ENCODE measurements around the gene TMEM25.
"Not testable (repeated sequence)": the region's sequence is repeated elsewhere in the genome, so short reads cannot be mapped to it uniquely, and the experiment has no call there.

The TMEM25 gene

DNA sequence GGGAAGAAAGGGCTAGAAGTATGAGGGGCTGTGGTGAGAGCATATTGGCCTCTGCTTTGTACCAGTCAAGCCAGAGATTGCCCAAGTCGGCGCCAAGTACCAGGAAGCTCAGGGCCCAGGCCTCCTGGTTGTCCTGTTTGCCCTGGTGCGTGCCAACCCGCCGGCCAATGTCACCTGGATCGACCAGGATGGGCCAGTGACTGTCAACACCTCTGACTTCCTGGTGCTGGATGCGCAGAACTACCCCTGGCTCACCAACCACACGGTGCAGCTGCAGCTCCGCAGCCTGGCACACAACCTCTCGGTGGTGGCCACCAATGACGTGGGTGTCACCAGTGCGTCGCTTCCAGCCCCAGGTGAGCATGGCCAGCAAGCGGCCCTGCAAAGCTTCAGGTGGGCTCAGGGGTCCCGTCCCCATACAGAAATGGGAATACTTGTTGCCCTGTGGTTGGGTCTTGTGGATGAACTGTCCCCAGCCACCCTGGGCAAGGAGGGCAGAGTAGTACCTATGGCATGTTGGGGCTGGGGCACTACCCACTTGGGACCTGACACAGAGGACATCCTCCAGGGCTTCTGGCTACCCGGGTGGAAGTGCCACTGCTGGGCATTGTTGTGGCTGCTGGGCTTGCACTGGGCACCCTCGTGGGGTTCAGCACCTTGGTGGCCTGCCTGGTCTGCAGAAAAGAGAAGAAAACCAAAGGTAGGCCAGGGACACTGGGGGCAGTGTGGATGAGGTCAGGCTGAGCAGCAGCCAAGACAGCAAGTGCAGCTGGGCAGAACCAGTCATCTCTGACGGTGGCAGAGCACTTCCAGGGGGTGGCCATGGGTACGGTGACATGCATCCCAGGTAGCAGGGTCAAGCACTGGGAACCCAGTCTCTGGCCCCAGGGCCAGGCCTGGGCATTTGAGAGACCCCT, 2.1 kb downstream of the TMEM25 start:
- no peak for DNase-seq

DNA sequence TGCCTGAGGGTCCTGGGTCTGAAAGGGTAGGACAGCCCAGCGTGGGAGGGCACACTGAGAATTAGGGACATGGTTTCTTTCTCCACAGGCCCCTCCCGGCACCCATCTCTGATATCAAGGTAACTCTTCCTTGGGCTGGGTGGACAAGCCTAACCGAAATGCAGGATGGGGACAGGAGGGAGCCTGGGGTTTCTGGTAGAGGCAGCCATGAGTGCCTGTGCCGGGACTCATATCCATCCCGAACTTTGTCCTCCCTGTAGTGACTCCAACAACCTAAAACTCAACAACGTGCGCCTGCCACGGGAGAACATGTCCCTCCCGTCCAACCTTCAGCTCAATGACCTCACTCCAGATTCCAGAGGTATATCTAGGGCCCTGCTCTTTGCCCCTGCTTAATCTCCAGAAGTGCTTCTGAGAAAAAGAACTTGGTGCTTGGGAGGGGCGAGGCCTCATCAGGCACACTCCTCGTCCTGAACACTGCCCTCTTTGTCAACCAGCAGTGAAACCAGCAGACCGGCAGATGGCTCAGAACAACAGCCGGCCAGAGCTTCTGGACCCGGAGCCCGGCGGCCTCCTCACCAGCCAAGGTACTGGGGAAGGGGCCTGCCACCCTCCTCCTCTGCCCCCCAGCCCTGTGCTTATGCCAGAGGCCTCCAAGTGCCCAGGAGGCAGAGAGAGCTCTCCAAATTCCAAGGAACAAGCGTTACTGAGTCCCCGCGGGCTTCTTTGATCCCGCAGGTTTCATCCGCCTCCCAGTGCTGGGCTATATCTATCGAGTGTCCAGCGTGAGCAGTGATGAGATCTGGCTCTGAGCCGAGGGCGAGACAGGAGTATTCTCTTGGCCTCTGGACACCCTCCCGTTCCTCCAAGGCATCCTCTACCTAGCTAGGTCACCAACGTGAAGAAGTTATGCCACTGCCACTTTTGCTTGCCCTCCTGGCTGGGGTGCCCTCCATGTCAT, 3.1 kb downstream of the TMEM25 start:
- no peak for DNase-seq

DNA sequence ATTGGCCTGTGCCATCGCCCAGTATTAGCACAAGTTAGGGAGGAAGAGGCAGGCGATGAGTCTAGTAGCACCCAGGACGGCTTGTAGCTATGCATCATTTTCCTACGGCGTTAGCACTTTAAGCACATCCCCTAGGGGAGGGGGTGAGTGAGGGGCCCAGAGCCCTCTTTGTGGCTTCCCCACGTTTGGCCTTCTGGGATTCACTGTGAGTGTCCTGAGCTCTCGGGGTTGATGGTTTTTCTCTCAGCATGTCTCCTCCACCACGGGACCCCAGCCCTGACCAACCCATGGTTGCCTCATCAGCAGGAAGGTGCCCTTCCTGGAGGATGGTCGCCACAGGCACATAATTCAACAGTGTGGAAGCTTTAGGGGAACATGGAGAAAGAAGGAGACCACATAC, 4.3 kb downstream of the TMEM25 start:
- no peak for DNase-seq

DNA sequence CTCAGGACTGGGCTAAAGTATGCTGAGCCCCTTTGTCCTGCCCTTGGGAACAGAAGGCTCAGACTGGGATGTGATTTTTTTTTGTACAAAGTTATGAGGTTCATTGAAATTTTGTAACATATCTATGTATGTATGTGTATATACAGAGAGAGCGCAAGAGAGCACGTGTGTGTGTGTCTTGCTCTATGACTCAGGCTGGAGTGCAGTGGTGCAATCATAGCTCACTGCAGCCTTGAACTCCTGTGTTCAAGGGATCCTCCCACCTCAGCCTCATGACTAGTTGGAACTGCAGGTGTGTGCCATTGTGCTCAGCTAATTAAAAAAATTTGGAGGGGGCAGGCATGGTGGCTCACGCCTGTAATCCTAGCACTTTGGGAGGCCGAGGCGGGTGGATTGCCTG, 5.7 kb downstream of the TMEM25 start:
- DNase-seq = peak in 1 of 2 donors; percentile 18

DNA sequence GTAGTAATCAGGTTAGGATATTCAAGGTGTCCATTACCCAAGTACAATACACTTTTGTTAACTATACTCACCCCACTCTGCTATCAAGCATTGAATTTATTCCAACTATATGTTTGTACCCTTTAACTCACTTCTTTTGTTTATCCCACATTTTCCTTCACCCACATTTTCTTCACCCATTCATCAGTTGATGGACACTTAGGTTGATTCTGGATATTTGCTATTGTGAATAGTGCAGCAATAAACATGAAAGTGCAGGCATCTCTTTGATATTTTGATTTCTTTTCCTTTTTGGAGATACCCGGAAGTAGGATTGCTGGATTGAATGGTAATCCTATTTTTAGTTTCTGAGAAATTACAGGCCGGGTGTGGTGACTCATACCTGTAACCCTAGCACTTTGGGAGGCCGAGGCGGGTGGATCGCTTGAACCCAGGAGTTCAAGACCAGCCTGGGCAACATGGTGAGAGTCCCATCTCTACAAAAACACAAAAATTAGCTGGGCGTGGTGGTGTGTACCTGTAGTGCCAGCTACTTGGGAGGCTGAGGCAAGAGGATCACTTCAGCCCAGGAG, 6.5 kb downstream of the TMEM25 start:
- no peak for DNase-seq

DNA sequence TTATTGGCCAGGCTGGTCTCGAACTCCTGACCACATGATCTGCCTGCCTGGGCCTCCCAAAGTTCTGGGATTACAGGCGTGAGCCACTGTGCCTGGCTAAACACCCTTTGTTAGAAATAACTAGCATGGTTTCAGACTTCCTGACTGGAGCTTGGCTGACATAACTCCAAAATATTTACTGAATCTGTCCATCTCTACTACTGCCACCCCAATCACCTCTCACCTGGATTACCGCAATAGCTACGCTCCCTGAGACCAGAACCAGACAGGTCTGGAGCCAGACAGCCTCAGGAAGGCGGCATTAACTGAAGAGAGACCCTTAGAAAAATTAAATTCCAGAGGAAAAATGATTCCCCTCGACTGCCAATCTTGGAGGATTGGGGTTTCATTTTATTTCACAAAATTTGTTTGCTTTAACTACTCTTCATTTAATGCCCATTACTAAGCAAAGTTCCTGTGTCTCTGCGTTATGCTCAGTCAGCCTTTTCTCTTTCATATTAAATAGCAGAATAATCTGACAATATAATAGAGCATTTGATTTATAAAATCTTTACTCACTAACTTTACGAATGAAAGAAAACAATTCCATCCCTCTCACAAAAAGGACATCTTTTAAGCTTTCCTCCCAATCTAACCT, 13.1 kb downstream of the TMEM25 start:
- no peak for DNase-seq

DNA sequence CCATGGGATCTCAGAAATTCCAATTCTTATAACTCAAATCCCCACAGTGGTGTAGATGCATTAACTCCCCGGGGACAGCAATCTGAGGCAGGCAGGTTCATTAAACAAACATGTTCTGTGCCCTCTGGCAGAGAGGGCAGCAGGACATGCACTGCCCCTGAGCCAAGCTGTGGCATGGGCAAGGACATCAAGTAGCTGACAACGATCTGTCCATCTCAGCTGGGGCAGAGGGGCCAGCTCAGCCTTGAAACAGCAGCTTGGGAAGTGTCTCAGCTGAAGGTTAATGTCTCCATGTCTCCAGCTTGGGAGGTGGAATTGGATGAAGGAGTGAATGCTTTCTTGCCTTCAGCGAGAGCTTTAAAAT, 13.6 kb downstream of the TMEM25 start:
- no peak for DNase-seq

DNA sequence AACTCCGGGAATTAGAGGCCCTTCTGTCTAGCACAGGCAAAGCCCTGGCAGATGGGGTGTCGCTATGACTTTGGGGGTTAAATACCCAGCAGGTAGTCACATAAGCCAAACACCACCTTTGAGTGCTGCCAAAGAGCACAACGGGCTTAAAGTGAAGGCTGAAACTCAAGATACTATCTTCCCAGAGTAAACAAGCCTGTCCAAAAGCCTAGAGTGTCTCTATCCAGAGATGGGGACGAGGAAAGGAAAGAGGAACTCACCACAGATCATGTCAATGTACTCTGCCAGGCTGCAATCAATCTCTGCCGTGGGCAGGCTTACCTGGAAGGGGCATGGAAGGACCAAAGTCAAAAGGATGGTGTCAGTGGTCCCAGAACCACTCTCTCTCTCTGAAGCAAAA, 14.5 kb downstream of the TMEM25 start:
- no peak for DNase-seq

DNA sequence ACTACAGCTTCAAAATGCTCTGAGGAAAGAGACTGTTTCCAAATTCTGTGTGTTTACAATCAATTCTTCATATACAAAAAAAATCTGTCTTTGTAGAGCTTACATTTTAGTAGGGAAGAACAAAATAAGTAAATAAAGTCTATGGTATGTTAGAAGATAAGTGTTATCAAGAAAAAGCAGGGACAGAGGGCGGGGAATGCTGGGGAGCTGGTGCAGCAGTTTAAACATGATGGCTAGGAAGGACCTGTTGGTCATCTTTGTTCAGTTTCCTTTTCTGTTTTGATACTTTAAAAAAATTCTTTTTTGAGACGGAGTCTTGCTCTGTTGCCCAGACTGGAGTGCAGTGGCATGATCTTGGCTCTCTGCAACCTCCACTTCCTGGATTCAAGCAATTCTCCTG, 16.1 kb downstream of the TMEM25 start:
- no peak for DNase-seq

DNA sequence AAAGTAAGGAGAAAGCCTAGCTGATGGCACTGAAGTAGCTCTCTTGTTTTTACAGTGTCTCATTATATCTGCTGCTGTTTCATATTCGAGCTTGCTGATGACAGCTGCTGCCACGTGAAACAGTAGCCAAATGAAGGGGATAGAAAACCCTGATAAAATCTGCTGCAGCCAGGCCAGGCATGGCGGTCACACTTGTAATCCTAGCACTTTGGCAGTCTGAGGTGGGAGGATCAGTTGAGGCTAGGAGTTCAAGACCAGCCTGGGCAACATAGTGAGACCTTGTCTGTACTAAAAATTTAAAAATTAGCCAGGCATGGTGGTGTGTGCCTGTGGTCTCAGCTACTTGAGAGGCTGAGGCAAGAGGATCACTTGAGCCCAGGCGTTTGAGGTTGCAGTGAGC, 21.3 kb downstream of the TMEM25 start:
- DNase-seq = no peak

DNA sequence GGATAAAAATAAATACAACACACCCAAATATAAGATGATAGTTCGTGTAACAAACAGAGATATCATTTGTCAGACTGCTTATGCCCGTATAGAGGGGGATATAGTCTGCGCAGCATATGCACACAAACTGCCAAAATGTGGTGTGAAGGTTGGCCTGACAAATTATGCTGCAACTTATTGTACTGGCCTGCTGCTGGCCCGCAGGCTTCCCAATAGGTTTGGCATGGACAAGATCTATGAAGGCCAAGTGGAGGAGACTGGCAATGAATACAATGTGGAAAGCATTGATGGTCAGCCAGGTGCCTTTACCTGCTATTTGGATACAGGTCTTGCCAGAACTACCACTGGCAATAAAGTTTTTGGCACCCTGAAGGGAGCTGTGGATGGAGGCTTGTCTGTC, 29.8 kb downstream of the TMEM25 start:
- no peak for DNase-seq

DNA sequence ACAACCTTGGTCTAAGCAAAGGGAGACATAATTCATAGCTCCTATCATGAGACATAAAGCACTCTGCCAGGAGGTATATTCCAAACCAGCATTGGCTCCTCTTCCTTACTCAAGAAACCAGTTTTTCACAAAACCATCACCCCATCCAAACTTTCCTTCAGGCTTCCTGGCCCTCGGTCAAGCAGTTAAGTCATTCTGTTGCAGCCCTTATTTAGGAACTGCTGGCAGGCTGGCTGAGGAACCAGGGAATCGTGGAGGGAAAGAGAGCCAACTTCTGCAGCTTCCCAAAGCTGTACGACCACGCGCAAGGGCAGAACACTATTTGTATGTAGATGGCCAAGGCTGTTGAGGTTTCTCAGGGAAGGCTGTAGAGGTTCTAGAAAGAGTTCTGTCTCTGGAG, 34.1 kb downstream of the TMEM25 start:
- DNase-seq = no peak

DNA sequence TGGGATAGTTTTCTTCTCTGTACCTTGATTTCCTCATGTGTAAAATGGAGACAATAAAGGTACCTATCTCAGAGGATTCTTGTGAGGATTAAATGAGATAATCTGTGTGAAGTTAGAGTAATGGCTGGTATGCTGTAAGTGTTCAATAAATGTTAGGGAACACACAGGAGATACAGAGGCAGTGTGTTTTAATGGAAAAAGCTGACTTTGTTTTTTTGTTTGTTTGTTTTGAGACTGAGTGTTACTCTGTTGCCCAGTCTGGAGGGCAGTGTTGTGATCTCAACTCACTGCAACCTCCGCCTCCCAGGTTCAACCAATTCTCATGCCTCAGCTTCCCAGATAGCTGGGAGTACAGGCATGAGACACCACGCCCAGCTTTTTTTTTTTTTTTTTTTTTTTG, 38.7 kb downstream of the TMEM25 start:
- DNase-seq = no peak

DNA sequence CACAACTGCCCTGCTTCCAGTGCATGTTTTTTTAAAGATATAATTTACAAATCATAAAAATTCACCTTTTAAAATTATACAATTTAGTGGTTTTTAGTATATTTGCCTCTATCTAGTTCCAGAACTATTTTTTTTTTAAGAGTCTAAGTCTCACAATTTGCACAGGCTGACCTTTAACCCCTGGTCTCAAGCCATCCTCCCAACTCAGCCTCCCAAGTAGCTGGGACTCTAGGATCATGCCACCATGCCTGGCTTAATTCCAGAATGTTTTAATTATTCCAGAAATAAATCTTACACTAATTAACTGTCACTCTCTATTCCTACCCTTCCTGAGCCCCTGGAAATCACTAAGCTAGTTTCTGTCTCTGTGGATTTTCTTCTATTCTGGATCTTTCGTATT, 39.8 kb downstream of the TMEM25 start:
- DNase-seq = no peak

DNA sequence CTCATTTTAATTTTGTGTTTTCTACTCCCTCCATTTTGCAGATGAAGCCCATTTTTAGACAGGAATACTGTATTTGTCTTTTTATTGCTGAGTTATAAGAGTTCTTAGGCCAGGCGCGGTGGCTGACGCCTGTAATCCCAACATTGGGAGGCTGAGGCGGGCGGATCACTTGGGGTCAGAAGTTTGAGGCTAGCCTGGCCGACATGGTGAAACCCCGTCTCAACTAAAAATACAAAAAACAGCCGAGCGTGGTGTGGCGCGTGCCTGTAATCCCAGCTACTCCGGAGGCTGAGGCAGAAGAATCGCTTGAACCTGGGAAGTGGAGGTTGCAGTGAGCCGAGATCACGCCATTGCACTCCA, 40.7 kb downstream of the TMEM25 start:
- DNase-seq = not testable (repeated sequence)

DNA sequence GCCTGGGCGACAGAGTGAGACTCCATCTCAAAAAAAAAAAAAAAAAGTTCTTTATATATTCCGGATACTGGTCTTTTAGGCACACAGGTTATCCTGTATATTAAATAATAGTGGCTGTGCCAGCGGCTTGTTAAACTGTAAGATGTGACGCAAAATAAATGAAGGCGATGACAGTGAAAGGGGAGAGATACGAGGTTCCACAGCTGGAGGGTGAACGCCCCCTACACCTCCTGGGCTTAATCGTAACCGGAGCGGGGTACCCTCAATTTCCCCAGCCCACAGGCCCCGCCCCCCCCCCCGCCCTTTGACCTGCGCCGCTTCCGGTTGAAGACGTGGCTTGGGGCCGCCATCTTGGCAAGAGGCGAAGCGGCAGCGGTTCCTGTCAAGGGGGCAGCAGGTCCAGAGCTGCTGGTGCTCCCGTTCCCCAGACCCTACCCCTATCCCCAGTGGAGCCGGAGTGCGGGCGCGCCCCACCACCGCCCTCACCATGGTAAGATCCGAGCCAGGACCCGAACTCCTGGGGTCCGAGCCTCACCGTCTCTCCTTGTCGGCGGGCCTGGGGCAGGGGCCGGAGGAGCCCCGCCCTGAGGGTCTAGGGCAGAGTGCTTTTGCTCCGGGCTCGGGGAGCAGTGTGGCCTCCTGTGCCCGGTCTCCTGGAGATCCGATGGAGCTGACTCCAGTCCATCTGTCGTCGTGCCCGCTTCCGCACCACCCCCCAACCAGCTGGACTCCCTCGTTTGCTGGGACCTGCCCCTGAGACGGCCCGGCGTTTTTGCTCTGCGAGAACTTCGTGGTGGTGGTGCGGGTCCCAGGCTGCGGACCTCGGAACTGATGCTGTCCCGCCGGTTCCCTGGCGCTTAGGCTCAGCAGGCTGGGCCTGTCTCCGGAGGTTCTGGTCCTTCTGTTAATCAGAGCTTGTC, 41.3 kb downstream of the TMEM25 start, which contains the start of gene ARCN1:
TSS of gene ARCN1 (plus strand) at position 349 of the 920 bp plus-strand sequence. CDS start at position 488, 139 bp downstream.
- DNase-seq = peak; percentile 64 to 74

DNA sequence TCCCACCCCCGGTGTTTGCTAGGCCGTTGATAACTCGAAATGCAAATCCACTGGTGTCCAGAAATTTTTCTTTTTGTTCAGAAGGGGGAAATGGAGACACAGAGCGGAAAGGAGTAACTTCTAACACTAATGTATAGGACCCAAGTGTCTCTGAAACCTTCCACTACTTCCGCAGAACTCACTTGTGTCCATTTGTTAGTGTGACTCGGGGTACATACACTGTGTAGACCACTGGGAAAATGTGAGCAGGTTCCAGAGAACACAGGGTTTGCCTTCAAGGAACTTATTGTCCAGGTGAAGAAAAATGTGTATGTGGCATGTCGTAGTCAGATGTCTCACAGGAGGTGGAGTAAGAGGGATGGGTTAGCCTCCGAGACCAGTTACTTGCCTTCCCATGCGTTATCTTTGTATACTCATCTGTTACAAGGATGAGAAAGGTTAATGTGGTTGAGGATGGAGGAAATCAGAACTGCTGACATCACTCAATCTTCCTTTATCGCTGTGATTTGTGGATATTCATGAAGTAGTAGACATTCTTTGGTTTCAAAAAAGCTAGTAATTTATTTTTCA, 42.1 kb downstream of the TMEM25 start:
- peak in 1 of 2 donors; percentile 25 for DNase-seq

DNA sequence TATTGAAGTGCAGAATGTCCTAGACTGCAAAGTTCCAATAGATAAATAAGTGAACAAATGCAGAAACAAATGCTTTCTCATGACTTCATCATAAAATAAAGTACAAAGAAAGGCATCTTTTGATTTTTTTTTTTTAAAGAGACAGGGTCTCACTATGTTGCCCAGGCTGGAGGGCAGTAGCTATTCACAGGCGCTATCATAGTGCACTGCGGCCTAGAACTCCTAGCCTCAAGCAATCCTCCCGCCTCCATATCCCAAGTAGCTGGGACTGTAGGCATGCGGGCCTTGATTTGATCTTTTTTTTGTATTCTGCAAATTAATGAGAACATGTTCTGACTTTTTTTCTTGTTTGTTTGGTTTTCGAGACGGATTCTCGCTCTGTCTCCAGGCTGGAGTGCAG, 43.6 kb downstream of the TMEM25 start:
- DNase-seq = no peak

DNA sequence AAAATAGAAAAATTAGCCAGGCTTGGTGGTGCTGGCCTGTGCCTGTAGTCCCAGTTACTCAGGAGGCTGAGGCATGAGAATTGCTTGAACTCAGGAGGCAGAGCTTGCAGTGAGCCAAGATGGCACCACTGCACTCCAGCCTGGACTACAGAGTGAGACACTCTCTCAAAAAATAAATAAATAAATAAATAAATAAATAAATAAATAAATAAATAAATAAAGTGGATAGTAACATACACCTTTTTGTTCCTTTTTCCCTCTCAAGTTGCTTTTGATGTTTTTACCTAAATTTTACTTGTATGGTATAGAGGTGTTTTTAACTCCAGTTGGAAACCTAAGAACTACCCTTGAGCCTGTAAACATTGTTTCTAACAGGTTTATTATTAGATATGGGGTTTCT, 47.0 kb downstream of the TMEM25 start:
- DNase-seq = not testable (repeated sequence)

DNA sequence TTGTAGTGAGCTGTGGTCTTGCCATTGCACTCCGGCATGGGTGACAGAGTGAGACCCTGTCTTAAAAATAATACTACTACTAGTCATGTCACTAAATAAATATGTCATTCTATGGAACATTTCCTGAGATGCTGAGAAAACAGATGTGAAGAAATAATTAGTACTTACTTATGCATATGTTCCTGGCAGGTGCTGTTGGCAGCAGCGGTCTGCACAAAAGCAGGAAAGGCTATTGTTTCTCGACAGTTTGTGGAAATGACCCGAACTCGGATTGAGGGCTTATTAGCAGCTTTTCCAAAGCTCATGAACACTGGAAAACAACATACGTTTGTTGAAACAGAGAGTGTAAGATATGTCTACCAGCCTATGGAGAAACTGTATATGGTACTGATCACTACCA, 50.1 kb downstream of the TMEM25 start:
- DNase-seq = no peak
